HG02981 (cell line): ENCODE results near the gene OR52W1.
"Not testable (repeated sequence)": the region's sequence is repeated elsewhere in the genome, so short reads cannot be mapped to it uniquely, and the experiment has no call there.

Experiments used
- ATAC-seq: cut with Tn5 transposase; IDR thresholded peaks from one replicate; pipeline ENCODE4 v1.9.1; 2021; ENCODE audit warnings: mild to moderate bottlenecking, moderate library complexity; ENCODE audit not compliant: unreplicated experiment

OR52W1 gene

DNA sequence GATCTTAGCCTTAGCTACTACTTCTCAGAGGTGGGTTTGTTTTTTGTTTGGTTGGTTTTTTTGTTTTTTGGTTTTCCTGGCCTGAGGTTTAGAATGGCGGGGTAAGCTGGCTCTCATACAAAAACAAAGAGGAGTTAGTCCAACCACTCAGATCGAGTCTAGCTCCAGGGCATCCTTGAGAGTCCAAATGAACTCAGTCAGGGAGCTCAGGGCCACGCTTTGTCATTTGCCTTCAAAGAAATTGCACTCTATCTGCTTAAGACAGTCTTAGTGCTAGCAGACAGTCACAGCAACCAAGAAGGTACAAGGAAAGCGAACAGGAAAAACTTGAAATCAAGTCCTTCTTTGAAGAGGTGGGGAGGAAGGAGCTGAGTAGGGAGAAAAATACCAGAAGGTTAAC lies 17.5 kb downstream of the OR52W1 start:
- ATAC-seq: no peak

DNA sequence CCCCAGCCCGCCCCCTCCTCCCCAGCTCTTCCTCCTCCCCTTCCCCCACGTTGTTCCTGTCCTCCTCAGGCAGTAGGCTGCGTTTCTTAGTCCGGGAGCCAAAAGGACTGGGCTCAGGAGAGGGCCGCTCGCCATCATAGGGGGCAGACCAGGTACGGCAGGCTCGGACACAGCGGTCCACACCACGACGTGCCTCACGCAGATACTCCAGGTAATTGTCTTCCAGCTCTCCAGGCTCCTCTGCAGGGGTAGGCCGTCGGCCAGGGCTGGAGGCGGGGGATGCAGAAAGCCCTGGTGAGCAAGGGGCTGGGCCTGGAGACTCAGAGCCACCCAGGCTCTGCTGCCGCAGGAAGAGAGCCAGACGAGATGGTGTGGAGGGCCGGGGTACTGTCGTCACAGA lies 18.7 kb downstream of the OR52W1 start:
- ATAC-seq: no peak

DNA sequence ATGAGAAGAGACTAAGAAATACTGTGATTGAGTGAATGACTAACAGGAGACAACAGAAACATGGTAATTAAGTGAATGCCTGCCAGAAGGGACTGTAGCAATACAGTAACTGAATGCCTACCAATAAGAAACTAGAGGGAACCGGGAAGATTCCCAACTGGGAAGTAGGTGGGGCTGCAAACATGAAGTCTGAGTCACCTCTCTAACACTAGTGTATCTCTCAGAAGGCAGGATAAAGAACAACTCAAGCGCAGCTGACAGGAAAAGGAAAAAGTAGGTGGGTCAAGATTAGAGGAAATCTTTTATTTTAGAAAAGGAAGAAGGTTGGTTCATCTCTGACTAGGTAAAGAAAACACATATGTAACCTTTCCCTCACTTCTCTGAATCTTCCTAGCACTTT lies 20.3 kb downstream of the OR52W1 start:
- no peak for ATAC-seq

DNA sequence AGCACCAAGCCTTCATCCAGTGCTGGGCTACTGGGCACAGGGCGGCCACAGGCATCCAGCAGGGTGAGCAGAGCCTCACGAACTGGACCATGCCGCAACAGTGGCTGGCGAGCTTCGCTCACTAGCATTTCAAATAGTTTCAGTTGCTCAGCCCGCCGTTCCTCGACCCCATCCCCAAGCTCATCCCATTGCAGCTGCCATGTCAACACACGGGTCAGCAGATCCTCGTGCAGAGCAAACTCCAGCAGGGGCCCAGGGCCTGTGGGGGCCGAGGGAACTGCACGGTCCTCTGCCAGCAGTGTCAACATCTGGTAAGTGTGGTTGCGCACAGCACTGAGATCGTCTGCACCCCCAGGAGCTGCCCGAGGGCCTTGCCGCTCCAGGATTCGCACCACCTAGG lies 24.8 kb downstream of the OR52W1 start:
- ATAC-seq: no peak

GRCh38 chr11:6224421-6224820 lies 25.4 kb downstream of the OR52W1 start:
- no peak for ATAC-seq

DNA sequence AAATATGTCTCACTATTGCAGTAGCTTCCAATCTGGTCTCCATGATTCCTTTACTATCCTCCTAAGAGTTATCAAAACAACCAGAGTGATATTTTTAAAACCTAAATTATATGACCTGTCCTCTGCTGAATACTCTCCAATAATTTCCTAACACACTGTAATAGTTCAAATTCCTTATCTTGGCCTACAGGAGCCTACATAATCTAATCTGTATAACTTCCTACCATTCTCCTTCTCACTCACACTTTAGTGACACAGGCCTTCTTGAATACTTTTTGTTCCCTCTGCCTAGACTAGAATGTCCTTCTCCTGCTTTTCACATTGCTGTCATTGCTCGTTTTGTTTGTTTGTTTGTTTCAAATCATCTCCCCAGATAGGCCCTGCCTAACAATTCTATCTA lies 26.0 kb downstream of the OR52W1 start:
- ATAC-seq: no peak

- no peak for ATAC-seq
Measured at GRCh38 chr11:6225896-6226295, 26.9 kb downstream of the OR52W1 start.

DNA sequence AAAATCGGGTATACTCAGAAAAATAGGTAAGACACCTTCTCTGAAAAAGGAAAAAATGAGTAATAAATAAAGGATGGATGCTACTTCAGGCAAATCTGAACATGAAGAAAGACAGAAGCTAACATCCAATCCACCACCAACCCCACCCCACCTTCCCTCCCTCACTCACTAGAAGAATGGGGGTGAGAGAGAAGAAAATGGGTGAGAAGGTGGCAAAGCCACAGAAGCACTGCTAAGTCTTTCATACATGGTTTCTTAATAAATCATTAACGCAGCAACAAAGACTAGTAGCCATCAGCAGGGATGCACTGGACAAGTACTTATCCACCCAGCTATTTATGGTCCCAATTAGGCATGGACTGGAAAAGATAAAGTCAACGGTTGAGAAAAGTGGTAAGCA lies 29.5 kb downstream of the OR52W1 start:
- ATAC-seq: no peak

- ATAC-seq: no peak
Measured at GRCh38 chr11:6229911-6230310, 30.9 kb downstream of the OR52W1 start.

DNA sequence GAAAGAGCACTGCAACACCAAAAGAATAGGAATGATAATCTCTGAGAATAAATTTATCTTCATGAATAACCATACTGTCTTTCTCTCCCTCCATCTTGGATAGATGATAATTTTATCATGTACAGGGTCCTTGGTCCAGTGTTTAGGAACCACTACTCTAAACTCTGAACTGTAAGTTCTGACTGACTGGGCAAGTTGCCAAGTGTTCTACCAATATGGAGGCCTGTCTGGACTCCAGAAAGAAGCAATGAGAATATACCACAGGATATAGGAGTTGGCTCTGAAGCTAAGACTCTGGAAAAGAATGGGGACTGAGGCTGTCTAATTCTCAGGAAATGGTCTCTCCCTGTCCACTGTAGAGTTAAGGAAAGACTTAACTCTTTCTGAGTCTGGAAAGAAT lies 33.9 kb downstream of the OR52W1 start:
- no peak for ATAC-seq

GRCh38 chr11:6233984-6234386 lies 35.0 kb downstream of the OR52W1 start:
- no peak for ATAC-seq

DNA sequence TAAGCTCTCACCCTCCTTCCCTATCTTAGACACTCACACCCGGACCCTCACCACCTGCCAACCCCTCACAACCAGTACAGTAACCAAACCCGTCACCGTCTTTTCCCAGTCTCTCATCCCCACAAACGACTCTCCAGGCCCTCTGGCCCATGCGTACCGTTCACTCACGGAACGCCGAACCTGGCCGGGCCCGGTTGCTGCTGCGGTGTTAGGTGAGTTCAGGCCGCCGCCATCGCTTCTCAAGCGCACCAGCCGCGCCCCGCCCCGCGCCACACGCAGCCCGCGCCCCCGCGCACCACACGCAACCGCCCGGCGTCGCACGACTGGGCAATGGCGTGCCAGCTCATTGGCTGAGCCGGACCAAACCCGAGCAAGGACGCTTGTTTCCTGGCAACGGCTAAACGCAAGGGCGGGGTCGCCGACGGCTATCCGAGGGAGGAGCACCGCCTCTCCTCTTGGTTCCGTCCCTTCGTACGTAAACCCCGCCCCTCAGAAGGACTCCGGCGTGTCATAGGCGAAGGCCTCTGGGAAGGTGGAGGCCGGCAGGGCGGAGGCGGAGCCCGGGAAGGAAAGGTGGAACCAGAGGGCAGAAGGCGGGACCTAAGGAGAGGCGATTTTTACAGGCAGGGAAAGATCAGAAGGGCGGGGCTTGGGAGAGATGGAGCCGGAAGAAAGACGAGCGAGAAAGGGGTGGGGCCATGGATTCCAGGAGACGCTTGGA lies 35.5 kb downstream of the OR52W1 start, which contains the start of gene FHIP1B:
FHIP1B (minus strand) TSS at position 250 of the 721 bp plus-strand sequence. CDS start 10,120 bp downstream, outside the sequence.
- peak; percentile 94 for ATAC-seq

DNA sequence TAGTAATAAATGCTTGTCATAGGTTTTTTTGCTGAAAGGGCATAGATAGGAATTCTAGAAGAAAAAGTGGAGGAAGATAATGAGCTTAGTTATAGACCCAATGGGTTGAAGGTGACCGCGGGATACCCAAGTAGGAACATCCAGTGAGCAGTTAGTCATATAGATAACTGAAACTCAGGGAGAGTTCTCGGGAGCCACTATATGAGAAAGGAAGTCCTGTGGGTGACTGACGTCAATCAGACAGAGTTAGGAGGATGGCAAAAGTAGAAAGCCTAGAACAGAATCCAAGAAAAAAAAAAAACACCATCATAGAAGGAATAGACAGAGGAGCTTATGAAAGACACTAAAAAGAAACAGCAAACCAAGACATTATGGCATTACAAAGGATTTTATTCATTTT lies 38.2 kb downstream of the OR52W1 start:
- ATAC-seq: no peak

DNA sequence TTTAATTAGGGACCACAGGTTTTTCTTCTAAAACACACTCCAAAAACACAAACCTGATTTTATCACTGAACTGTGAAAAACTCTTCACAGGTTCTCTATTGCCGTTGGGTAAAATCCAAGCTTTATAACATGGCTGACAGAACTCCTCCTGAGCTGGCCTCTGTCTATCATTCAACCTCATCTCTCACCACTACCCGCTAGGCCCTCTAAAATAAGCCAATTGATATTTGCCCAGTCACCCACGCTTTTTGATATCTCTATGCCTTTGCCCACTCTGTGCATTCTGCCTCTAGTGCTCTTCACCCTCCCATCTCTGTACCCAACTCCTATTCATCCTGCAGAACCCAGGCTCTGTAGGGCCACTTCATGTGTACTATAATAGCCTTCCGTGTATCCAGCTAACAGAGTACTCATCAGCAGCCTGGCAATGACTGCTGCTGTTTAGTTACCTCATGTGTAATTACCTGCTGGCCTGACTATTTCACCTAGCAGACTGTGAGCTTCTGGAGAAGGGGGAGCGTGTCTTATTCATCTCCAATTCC lies 38.8 kb downstream of the OR52W1 start:
- ATAC-seq: no peak

DNA sequence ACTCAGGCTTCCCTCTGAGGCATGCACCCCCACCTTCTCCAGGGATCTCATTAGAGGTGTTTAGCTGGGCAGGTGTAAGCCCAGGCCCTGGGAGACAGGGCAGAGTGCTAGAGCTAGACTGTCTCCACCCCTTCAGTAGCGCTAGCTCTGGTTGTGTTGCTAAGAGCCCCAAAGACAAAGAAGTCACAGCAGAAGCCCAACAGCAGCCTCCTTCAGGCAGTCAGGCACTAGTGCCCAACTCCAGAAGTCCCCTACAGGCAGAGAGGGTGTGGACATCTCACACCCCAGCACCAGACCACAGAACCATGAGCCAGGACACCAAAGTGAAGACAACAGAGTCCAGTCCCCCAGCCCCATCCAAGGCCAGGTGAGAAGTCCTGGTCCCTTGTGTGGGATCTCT lies 39.9 kb downstream of the OR52W1 start, which contains the start of gene CNGA4:
CNGA4 (plus strand) TSS at position 188 of the 400 bp plus-strand sequence; CDS start at position 306, 118 bp downstream.
- ATAC-seq: no peak

GRCh38 chr11:6240139-6240538 lies 41.1 kb downstream of the OR52W1 start:
- ATAC-seq: no peak

- ATAC-seq: no peak
Measured at GRCh38 chr11:6240781-6241180, 41.8 kb downstream of the OR52W1 start.

DNA sequence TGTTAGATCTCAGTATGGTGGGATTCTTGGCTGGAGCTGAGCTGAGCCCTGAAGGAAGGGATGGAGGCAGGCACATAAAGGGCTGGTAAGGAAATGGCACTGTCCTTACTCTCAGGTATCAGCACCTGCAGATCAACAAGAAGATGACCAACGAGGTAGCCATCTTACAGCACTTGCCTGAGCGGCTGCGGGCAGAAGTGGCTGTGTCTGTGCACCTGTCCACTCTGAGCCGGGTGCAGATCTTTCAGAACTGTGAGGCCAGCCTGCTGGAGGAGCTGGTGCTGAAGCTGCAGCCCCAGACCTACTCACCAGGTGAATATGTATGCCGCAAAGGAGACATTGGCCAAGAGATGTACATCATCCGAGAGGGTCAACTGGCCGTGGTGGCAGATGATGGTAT lies 42.3 kb downstream of the OR52W1 start:
- ATAC-seq: no peak

DNA sequence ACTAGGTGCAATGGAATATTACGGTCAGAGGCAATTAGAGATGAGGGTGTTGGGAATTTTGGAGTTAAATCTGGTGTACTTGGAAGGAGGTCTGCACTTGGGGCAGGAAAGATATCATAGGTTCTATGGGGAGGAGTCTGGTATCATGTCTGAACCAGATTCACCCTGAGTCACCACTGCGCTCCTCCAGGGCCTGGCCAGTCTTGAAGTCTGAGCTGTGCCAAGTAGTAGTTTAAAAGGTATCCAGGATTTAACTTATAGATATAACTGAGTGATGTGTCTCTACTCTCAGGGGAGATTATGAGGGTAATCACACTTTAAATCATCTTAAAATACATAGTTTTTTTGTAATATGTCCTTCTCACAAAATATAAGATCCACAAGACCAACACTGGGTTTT lies 46.5 kb downstream of the OR52W1 start:
- no peak for ATAC-seq

GRCh38 chr11:6248248-6248647 lies 49.2 kb downstream of the OR52W1 start:
- ATAC-seq: no peak

GRCh38 chr11:6248897-6249296 lies 49.9 kb downstream of the OR52W1 start:
- not testable (repeated sequence) for ATAC-seq
